ENCODE measurements around the gene EPS15. TPM values are rescaled to one million over a fixed set of nuclear protein-coding genes. Genes with fewer than 3 reads are reported as not detected.
"Not testable (repeated sequence)": the region's sequence is repeated elsewhere in the genome, so short reads cannot be mapped to it uniquely, and the experiment has no call there.

EPS15 gene
- total RNA-seq, 1 experiment from 2014 or later, result 9.3 TPM

- no peak for DNase-seq
- Histone ChIP-seq H3K27me3 (no peaks in the 10 kb centered on the region), H3K4me3 (no peak overlapping the region), H3K36me3 (0 out of 2 replicates have a peak, but pooled peaks cover 2% of the 10 kb centered on the region), H3K9me3 (no peaks in the 10 kb centered on the region)
Observed at GRCh38 chr1:51520700-51521248, 1.7 kb upstream of the EPS15 start.

- DNase-seq, result no peak
- no peaks in the 10 kb centered on the region for H3K27me3 ChIP-seq
- 0 out of 2 replicates have a peak, but pooled peaks cover 2% of the 10 kb centered on the region for H3K36me3 ChIP-seq
- H3K9me3 ChIP-seq, result no peaks in the 10 kb centered on the region
- H3K4me3 ChIP-seq, result no peak overlapping the region
Observed at GRCh38 chr1:51519865-51520699, 1.0 kb upstream of the EPS15 start.

GRCh38 chr1:51518586-51519047 is 449 bp downstream of the EPS15 start:
- peak; percentile 38 for DNase-seq
- H3K27me3 ChIP-seq, result no peaks in the 10 kb centered on the region

GRCh38 chr1:51518033-51518585 is 957 bp downstream of the EPS15 start:
- DNase-seq, result peak; percentile 33

More at GRCh38 chr1:51518586-51519047, 449 bp downstream of the EPS15 start:
- Histone ChIP-seq H3K9me3 (no peaks in the 10 kb centered on the region), H3K4me3 (peak overlapping the region; percentile 75), H3K36me3 (0 out of 2 replicates have a peak, but pooled peaks cover 2% of the 10 kb centered on the region)

GRCh38 chr1:51517361-51518032 is 1.6 kb downstream of the EPS15 start:
- no peaks in the 10 kb centered on the region for H3K27me3 ChIP-seq
- H3K9me3 ChIP-seq, result no peaks in the 10 kb centered on the region
- 0 out of 2 replicates have a peak, but pooled peaks cover 2% of the 10 kb centered on the region for H3K36me3 ChIP-seq
- H3K4me3 ChIP-seq, result peak overlapping the region; percentile 75
- peak; percentile 41 for DNase-seq

More at GRCh38 chr1:51518033-51518585, 957 bp downstream of the EPS15 start:
- H3K27me3 ChIP-seq, result no peaks in the 10 kb centered on the region
- 0 out of 2 replicates have a peak, but pooled peaks cover 2% of the 10 kb centered on the region for H3K36me3 ChIP-seq
- no peaks in the 10 kb centered on the region for H3K9me3 ChIP-seq
- H3K4me3 ChIP-seq, result peak overlapping the region; percentile 75

- no peaks in the 10 kb centered on the region for H3K9me3 ChIP-seq
- H3K4me3 ChIP-seq, result peak overlapping the region; percentile 75
- H3K27me3 ChIP-seq, result no peaks in the 10 kb centered on the region
- H3K36me3 ChIP-seq, result 0 out of 2 replicates have a peak, but pooled peaks cover 2% of the 10 kb centered on the region
- DNase-seq, result peak; percentile 22
Observed at GRCh38 chr1:51516649-51517158, 2.4 kb downstream of the EPS15 start.

- H3K27me3 ChIP-seq, result no peaks in the 10 kb centered on the region
- H3K36me3 ChIP-seq, result 0 out of 2 replicates have a peak, but pooled peaks cover 2% of the 10 kb centered on the region
- DNase-seq, result no peak
- peak overlapping the region; percentile 75; the same call in 1 of the 2 replicates for H3K4me3 ChIP-seq
- H3K9me3 ChIP-seq, result no peaks in the 10 kb centered on the region
Observed at GRCh38 chr1:51515982-51516648, 3.0 kb downstream of the EPS15 start.

- Histone ChIP-seq H3K9me3 (no peaks in the 10 kb centered on the region), H3K4me3 (peak overlapping the region; percentile 30), H3K27me3 (no peaks in the 10 kb centered on the region), H3K36me3 (0 out of 2 replicates have a peak, but pooled peaks cover 2% of the 10 kb centered on the region)
- no peak for DNase-seq
Observed at GRCh38 chr1:51515312-51515960, 3.6 kb downstream of the EPS15 start.

GRCh38 chr1:51514733-51515132 is 4.3 kb downstream of the EPS15 start:
- H3K36me3 ChIP-seq, result 0 out of 2 replicates have a peak, but pooled peaks cover 2% of the 10 kb centered on the region
- peak overlapping the region; percentile 30 for H3K4me3 ChIP-seq

GRCh38 chr1:51512606-51513005 is 6.5 kb downstream of the EPS15 start:
- DNase-seq, result no peak
- Histone ChIP-seq H3K4me3 (no peak overlapping the region), H3K9me3 (no peaks in the 10 kb centered on the region), H3K27me3 (no peaks in the 10 kb centered on the region), H3K36me3 (no peaks in the 10 kb centered on the region)

More at GRCh38 chr1:51514733-51515132, 4.3 kb downstream of the EPS15 start:
- DNase-seq, result no peak
- H3K9me3 ChIP-seq, result no peaks in the 10 kb centered on the region
- H3K27me3 ChIP-seq, result no peaks in the 10 kb centered on the region

GRCh38 chr1:51512120-51512519 is 6.9 kb downstream of the EPS15 start:
- DNase-seq, result no peak
- Histone ChIP-seq H3K4me3 (no peak overlapping the region), H3K9me3 (no peaks in the 10 kb centered on the region), H3K36me3 (no peaks in the 10 kb centered on the region), H3K27me3 (no peaks in the 10 kb centered on the region)

- Histone ChIP-seq H3K27me3 (no peaks in the 10 kb centered on the region), H3K9me3 (no peaks in the 10 kb centered on the region), H3K4me3 (no peak overlapping the region), H3K36me3 (peaks cover 2% of the 10 kb centered on the region; the same call in 1 of the 2 replicates)
- no peak for DNase-seq
Observed at GRCh38 chr1:51509773-51510172, 9.3 kb downstream of the EPS15 start.

GRCh38 chr1:51506537-51506936 is 12.5 kb downstream of the EPS15 start:
- Histone ChIP-seq H3K36me3 (peaks cover 8% of the 10 kb centered on the region; the same call in 1 of the 2 replicates), H3K27me3 (no peaks in the 10 kb centered on the region), H3K9me3 (no peaks in the 10 kb centered on the region), H3K4me3 (0 out of 2 replicates have a peak overlapping the region, but pooled peaks have one; percentile 12)
- DNase-seq, result peak; percentile 32

- Histone ChIP-seq H3K27me3 (no peaks in the 10 kb centered on the region), H3K9me3 (no peaks in the 10 kb centered on the region), H3K36me3 (peaks cover 8% of the 10 kb centered on the region; the same call in 1 of the 2 replicates), H3K4me3 (no peak overlapping the region)
- no peak for DNase-seq
Observed at GRCh38 chr1:51504806-51505525, 14.1 kb downstream of the EPS15 start.

- H3K36me3 ChIP-seq, H3K4me3 ChIP-seq, H3K27me3 ChIP-seq, DNase-seq, H3K9me3 ChIP-seq: not testable (repeated sequence)
Observed at GRCh38 chr1:51501218-51501630, 17.8 kb downstream of the EPS15 start.

All from MG63 (cell line).